Activated CD8-positive, alpha-beta T cell treated with anti-CD3 and anti-CD28 coated beads for 36 hours (primary cell): ENCODE data around the gene REXO1. TPM values are rescaled to one million over a fixed set of nuclear protein-coding genes. Genes with fewer than 3 reads are reported as not detected.

Experiments
- ATAC-seq: fragments of 200-7000 bp; cut with Tn5 transposase; one replicate; pipeline ENCODE4 v1.10.0; 2021; ENCODE audit warnings: mild to moderate bottlenecking, moderate library complexity
- CTCF ChIA-PET: fragments of 350-600 bp; sonication (Branson Sonifier 250); formaldehyde crosslinking; loops from one replicate; lab custom pipeline; 2021; ENCODE audit warnings: antibody characterized with exemption; lab: Charles Lee
- POLR2A ChIA-PET: fragments of 350-600 bp; sonication (Branson Sonifier 250); formaldehyde crosslinking; loops from one replicate; lab custom pipeline; 2021; ENCODE audit warnings: antibody characterized with exemption; lab: Charles Lee
- DNase-seq: peaks from one replicate; pipeline ENCODE4 v3.0.0-alpha.2; 2020
- H3K27ac Mint-ChIP-seq: one replicate; pipeline ENCODE4 v1.8.0; 2021; ENCODE audit warnings: mild to moderate bottlenecking, mixed read lengths
- H3K27me3 Mint-ChIP-seq: one replicate; pipeline ENCODE4 v1.8.0; 2021; ENCODE audit warnings: mixed read lengths
- H3K36me3 Mint-ChIP-seq: one replicate; pipeline ENCODE4 v1.8.0; 2021; ENCODE audit warnings: low read depth, mixed read lengths
- H3K4me1 Mint-ChIP-seq: one replicate; pipeline ENCODE4 v1.8.0; 2021; ENCODE audit warnings: low read depth, mixed read lengths
- H3K4me3 Mint-ChIP-seq: one replicate; pipeline ENCODE4 v1.8.0; 2021; ENCODE audit warnings: mild to moderate bottlenecking, moderate library complexity, mixed read lengths
- H3K9me3 Mint-ChIP-seq: one replicate; pipeline ENCODE4 v1.8.0; 2021; ENCODE audit warnings: mixed read lengths
- CTCF ChIP-seq: fragments of 200-600 bp; IDR thresholded peaks from one replicate; pipeline ENCODE4 v1.8.0; 2022; ENCODE audit warnings: antibody characterized with exemption, mild to moderate bottlenecking
- intact Hi-C: fragments of 100-400 bp; cut with micrococcal nuclease; formaldehyde crosslinking; loops from one replicate; pipeline ENCODE4 v1.10.0; 2022
- total RNA-seq, 2 experiments: library from RNA; stranded (reverse); gene quantifications; one replicate each; pipeline ENCODE4 v1.2.3, GENCODE V29; 2021

REXO1 gene
- total RNA-seq, 2 experiments from 2014 or later = 43.4 to 46.8 TPM

GRCh38 chr19:1818549-1819195 lies 29.6 kb downstream of the REXO1 start:
- DNase-seq (no peak), ATAC-seq (no peak)
- ChIA-PET CTCF (interaction anchor here (1.0 to 1.4 kb wide), 3 partner anchors 7 to 20 kb away, joined by 3 to 4 read pairs (median 3); no protein-coding TSS in a partner anchor), POLR2A (interaction anchor here (0.9 to 1.4 kb wide), 2 partner anchors 12 to 19 kb away, joined by 3 read pairs; no protein-coding TSS in a partner anchor)
- H3K4me3 Mint-ChIP-seq = no peak overlapping the region
- no peaks in the 10 kb centered on the region for H3K9me3 Mint-ChIP-seq
- H3K27ac Mint-ChIP-seq = no peak overlapping the region
- intact Hi-C loops = no loop called here
- peaks cover 15% of the 10 kb centered on the region for H3K36me3 Mint-ChIP-seq
- peaks cover 2% of the 10 kb centered on the region for H3K4me1 Mint-ChIP-seq
- H3K27me3 Mint-ChIP-seq = no peaks in the 10 kb centered on the region
- TF ChIP-seq CTCF = no peak

- no peak for TF ChIP-seq CTCF
- ChIA-PET POLR2A (interaction anchor here (1.4 kb wide), 1 partner anchor 13 kb away, joined by 3 read pairs; no protein-coding TSS in a partner anchor), CTCF (interaction anchor here (1.0 kb wide), 2 partner anchors 8 to 21 kb away, joined by 3 to 4 read pairs; no protein-coding TSS in a partner anchor)
- Mint-ChIP-seq H3K36me3 (peaks cover 12% of the 10 kb centered on the region), H3K27ac (no peak overlapping the region), H3K4me3 (no peak overlapping the region), H3K4me1 (peaks cover 8% of the 10 kb centered on the region), H3K27me3 (no peaks in the 10 kb centered on the region), H3K9me3 (no peaks in the 10 kb centered on the region)
- DNase-seq (no peak), ATAC-seq (no peak)
- intact Hi-C loops = no loop called here
Measured at GRCh38 chr19:1817553-1818179, 30.6 kb downstream of the REXO1 start.

- ChIA-PET CTCF (no interaction called here), POLR2A (no interaction called here)
- DNase-seq (no peak), ATAC-seq (no peak)
- Mint-ChIP-seq H3K9me3 (no peaks in the 10 kb centered on the region), H3K4me1 (peaks cover 11% of the 10 kb centered on the region), H3K27ac (no peak overlapping the region), H3K36me3 (peaks cover 7% of the 10 kb centered on the region), H3K4me3 (no peak overlapping the region), H3K27me3 (no peaks in the 10 kb centered on the region)
- no peak for TF ChIP-seq CTCF
- intact Hi-C loops = no loop called here
Measured at GRCh38 chr19:1816530-1817298, 31.6 kb downstream of the REXO1 start.

- H3K4me3 Mint-ChIP-seq = no peak overlapping the region
- POLR2A ChIA-PET = no interaction called here
- H3K27ac Mint-ChIP-seq = no peak overlapping the region
- no peaks in the 10 kb centered on the region for H3K27me3 Mint-ChIP-seq
- DNase-seq (no peak), ATAC-seq (no peak)
- peaks cover 7% of the 10 kb centered on the region for H3K36me3 Mint-ChIP-seq
- no peak for TF ChIP-seq CTCF
- H3K9me3 Mint-ChIP-seq = no peaks in the 10 kb centered on the region
- CTCF ChIA-PET = no interaction called here
- intact Hi-C loops = no loop called here
- peaks cover 15% of the 10 kb centered on the region for H3K4me1 Mint-ChIP-seq
Measured at GRCh38 chr19:1815605-1816529, 32.4 kb downstream of the REXO1 start.
